GM21528 (cell line): ENCODE data around the gene ADGRV1.

Source experiments
- ATAC-seq: cut with Tn5 transposase; IDR thresholded peaks from one replicate; pipeline ENCODE4 v1.9.1; 2021; ENCODE audit warnings: mild to moderate bottlenecking, moderate library complexity; ENCODE audit not compliant: unreplicated experiment, low FRiP score

Gene ADGRV1

DNA sequence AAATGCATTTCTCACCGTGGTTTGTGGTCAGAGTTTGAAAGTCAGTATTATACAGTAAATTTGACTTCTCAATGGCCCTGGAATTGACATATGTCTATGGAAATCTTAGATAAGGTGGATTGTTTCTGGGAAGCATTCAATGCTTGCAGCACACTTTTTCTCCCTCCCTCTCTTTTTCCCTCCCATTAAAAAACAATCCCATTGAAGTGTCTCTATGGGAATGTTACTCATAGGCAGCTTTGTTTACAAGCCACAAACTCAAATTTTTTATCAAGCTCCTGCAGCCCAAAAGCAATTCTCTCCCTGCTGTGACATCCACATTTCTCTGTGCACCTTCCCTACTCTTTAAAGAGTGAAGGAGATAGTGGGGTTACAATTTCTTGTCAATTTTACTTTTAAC is 532.4 kb downstream of the ADGRV1 start:
- no peak for ATAC-seq

DNA sequence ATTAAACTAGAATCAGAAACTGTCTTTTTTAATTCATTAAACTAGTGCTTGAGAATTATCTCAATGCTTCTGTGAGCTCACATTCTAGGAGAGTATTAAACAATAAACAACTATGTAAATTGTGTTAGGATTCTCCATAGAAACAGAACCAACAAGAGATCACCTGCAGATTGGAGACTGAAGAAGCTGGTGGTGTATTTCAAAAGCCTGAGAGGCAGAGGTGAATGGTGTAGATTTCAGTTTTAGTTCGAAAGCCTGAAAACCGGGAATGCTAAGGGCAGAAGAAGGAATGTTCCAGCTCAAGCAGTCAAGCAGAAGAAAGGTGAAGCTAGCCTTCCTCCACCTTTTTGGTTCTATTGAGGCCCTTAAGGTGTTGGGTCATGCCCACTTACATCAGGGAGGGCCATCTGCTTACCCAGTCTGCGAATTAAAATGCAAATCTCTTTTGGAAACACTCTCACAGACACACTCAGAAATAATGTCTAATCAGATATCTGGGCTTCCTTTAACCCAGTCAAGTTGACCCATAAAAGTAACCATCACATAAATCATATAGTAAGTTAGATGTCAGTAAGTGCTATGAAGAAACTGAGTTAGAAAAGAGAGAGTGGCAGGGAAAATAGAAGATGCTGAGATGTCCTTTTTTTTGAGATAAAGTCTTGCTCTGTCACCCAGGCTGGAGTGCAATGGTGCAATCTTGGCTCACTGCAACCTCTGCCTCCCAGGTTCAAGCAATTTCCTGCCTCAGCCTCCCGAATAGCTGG is 533.1 kb downstream of the ADGRV1 start:
- no peak for ATAC-seq

DNA sequence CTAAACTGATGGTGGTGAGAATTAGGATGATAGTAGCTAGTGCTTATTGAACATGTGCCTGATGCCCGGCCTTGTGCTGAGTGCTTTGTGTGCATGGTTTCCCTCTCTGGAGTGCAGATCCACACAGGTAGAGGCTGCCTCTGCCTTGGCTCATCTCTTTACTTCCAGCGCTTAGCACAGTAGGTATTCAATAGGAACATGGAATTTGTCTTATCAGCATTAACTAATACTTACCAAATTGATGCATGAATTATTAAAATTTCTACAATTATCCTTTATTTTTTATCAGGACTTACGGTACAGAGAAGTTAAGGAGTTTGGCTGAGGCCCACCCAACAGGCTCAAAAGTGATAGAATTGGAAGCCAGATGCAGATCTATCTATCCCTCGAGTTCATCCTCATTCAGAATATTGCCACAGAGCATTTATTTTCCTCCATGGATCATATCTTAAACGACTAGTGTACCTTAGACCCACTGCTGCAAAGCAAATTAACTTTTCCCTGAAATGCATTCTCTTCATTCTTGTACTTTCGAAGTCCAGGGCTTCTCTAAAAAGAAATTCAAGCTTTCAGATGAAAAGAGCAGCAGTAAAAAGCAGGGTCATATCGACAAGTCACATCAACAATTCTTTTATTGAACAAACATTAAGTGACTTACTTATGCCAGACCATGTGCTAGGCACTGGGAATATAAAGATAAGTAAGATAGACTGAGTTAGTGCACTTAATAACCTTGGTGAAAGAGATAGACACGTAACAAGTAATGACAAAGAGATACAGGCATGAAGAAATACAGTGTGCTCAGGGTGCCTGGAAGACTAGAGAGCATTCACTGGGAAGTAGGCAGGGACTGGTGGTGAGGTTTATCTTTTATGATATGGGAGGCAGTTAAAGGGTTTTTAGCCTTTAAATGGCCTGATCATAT is 534.5 kb downstream of the ADGRV1 start:
- ATAC-seq, result no peak

DNA sequence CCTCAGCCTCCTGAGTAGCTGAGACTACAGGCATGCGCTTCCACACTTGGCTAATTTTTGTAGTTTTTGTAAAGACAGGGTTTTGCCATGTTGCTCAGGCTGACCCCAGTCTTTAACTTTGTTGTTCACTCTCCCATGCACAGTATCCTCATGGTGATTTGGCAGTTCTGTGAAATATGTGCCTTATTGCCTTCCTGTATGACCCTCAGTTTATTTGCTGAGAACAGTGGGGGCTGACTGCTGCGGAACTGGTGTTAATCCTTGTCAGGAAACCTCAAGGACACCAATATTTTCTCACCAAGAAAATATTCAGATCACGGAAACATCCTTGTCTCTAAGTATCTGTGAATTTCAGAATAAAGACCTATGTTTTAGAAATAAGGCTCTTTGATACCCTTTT is 536.7 kb downstream of the ADGRV1 start:
- no peak for ATAC-seq

DNA sequence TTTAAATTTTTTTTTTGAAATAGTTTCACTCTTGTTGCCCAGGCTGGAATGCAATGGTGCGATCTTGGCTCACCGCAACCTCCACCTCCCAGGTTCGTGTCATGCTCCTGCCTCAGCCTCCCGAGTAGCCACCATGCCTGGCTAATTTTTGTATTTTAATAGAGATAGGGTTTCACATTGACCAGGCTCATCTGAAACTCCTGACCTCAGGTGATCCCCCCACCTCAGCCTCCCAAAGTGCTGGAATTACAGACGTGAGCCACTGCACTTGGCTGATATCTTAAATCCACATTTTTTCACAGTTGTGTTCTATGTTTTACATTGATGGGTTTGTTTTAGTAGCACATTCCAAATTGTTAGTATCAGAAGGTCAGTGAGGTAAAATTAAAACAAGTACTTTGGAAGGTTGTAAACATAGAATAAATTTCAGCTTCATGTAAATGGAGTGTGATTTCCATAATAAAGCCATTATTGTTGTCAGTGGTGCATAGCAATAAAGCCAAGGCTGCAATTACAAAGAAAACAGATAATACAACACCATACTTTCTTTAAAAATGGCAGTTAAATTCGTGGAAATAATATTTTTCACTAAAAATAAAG is 537.3 kb downstream of the ADGRV1 start:
- no peak for ATAC-seq

DNA sequence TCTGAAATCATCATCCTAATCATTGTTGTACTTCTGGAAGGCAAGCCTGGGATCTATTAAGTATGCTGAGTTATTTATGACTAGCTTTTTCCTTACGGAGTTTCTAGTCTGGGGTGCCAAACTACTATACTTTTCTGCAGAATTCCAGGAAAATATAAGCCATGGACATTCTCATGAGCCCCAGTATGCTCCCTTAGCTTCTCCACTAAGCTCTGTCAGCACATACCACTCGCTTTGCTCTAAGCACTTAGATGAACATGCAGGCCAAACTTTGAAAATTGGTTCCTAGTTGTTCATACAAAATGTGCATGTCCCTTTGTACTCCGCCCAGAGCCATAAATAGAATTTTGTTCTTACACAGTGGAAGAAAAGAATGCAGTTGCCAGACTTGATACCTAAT is 539.9 kb downstream of the ADGRV1 start:
- ATAC-seq, result no peak

DNA sequence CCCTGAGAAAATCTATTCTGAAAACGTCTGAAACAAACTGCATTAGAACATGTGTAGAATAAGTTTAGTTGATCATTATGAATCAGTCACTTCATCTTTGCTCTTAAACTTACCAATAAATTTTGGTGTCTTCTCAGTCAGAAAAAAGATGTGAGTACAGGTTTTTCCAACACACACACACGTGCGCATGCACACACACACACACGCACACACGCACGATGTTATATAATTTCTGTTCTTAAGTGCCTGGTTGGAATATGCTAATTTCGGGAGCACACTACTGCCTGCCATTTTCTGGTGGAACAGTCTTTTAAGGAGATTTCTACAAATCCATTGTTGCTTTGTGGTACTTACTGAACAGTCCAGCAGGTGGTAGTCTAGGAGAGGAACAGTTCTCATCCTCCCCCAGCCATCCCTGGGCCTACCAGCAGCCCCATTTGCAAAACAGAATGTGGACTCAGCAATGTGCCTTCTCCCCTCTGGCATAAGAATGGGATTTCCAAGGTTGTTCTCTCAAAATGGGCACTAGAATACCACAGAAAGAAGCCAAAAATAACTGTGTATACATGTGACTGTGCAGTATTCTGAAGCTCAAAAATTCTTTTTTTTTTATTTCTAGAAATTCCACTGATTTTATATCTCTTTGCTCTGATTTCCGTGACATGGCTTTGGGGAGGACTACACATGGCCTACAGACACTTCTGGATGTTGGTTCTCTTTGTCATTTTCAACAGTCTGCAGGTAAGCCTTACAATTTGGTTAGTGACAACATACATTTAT is 543.2 kb downstream of the ADGRV1 start:
- peak; percentile 85 for ATAC-seq

DNA sequence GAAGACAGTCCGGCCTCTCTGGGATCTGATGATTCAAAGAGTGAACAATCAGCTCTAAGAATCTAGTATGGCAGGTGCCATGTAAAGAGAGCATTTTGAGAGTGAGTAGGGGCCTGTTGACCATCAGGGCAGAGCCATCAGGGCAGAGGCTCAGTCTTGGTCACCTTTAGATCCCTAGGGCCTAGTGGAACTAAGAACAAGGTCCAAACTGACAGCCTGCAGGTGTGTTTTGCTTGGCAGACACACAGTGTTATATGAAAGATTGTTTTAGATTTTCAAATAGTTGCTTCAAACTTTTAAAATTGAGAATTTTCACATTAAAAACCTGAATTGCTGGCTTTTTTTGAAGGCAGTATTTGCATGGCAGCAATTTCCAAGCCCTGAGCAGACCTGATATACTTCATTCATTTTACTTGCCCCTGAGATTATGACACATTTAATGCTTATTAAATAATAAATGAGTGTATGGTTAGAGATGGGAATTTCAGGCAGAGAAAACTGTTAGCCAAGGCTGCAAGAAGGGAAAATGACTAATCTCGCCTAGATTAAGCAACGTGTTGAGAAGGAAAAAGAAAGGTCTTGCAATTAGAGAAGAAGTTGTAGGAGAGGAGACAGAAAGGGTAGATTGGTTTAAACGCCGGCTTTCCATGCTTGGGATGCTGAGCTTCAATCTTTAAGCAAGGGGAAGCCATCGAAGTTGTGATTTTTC is 544.9 kb downstream of the ADGRV1 start:
- no peak for ATAC-seq

DNA sequence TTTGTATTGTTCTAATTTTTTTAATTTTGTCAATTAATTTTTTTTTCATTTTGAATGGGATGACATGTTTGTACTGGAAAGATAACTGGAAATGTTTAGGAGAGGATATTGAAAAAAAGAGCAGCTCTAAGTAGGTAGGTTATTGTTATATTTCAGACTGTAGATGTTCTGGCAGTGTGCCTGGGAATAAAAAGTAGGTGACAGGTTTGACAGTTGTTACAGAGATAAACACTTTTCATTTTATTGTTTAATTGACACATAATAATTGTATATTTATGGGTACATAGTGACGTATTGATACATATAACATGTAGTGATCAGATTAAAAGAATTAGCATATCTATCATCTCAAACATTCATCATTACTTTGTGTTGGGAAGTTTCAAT is 545.5 kb downstream of the ADGRV1 start:
- ATAC-seq, result no peak

DNA sequence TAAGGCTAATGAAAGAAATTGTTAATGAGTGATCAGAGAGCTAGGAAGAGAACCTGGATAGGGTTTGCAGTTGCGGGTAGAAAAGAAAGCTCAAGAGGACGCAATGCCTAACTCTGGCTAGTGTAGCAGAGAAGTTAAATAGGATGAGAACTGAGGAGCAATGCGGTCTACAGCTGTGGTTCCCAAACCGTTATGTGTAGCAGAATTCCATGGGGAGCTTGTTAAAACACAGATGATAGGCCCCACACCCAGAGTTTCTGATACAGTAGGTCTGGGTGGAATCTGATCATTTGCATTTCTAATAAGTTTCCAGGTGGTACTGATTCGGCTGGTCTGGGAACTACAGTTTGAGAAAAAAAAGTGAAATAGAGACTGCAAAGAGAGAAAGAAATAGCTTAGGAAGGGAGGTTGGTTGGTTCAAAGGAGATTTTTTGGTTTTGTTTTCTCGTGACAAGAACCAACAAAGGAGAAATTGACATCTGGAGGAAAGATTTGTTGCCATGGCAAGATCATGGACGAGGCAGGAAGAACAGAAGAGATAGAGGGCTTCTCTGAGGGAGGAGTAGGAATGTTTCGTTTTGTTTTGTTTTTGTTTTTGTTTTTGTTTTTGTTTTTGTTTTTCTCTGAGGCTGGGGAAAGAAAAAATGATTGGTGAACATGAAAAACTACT is 548.4 kb downstream of the ADGRV1 start:
- ATAC-seq, result no peak

DNA sequence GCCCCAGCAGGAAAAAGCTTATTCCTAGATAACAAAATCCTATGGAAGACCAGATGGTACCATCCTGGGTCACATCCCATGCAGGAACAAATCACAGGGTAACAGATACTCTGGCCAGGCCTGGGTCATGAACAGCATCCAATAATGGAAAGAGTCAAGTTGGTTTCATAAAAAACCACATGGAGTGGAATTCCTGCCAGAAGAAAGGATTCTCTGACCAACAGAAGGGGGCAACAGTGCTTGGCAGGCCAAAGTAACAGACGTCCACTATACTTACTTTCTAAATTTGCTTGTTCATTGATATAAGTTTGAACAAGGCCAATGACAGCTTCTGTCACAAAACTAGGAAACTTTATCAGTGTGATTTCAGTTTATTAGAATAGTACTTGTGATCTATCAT is 551.0 kb downstream of the ADGRV1 start:
- no peak for ATAC-seq

DNA sequence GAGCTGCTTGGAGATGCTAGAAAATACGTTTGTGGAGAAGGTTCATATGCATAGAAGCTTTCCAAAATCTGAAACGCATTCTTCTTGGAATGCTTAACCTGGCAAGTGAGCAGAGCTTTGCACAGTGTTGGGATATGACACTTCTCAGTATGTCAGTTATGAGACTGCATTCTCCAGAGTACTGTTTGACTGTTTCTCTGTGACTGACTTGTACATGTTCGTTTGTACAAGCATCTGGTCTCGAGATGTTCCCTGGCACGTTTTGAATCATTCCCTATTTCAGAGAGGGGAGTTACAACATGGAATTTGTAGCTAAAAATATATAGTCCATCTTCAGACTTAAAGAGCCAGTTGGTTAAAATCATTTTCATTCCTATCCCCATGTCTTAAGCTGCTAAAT is 552.1 kb downstream of the ADGRV1 start:
- ATAC-seq, result no peak

DNA sequence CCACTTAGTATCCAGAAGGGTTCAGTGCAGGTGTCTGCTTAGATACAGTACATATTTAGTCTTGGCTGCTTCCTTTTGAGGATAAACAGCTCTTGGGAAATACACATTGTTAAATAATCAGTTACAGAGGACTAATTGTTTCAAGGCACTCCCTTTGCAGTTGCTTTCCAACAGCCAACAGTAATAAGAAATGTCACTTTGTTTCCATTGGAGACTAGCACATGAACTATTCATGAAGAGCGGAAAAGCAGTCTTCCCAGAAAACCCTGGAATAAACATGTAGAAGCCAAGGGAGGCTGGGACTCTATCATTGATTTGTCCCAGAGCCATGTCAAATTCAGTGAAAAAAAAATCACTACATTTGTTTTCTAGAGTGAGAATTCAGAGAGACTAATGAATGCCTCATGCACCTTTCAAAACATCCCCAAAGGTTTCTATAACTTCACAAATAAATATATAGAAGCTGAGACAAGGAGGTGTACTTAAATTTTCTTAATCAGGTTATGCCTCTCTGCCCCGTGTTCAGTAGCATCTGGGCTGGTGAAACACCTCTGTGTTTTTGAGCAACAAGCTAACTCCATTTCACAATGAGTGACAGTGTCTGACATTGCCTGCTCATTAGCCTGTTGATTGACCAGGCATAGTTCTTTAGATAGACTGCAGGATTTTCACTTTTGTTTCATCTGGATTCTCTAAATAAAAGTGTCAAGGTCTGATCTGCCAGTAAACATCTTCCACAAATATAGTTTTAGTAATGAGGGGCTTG is 553.1 kb downstream of the ADGRV1 start:
- ATAC-seq, result no peak

DNA sequence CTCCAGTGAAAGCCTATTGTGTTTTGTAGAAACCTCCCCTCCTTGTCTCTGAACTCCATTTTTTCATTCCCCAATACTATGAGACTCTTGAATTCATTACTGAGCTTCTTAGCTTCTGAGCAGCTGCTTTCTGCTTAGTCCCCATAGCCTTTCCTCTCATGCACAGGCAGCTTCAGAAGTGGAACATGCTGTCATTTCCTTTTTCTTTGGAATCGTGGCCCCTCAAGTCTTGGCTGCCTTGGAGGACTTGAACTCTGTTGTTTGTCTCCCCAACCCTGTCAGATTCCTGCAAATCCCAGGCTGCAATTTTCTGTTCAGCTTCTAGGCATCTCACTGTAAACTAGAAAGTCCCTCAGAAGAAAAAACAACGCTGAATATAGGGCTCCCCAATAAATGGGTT is 556.1 kb downstream of the ADGRV1 start:
- no peak for ATAC-seq

DNA sequence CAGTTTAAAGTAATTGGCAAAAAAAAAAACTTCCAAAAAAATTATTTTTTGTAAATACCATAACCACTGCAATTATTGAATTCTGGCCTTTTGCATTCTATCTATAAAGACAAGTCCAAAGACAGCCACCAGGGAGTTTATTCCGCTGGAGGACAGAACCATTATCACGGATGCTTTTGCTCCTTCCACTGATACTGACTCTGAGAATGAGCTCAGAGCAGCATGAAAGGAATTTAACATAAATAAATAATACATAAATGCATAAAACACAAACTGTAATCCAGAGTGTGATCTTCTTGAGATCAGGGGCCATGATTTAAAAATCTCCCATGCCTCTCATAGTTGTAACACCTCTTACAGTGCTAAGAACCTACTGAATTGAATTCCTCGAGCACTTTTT is 559.8 kb downstream of the ADGRV1 start:
- no peak for ATAC-seq

DNA sequence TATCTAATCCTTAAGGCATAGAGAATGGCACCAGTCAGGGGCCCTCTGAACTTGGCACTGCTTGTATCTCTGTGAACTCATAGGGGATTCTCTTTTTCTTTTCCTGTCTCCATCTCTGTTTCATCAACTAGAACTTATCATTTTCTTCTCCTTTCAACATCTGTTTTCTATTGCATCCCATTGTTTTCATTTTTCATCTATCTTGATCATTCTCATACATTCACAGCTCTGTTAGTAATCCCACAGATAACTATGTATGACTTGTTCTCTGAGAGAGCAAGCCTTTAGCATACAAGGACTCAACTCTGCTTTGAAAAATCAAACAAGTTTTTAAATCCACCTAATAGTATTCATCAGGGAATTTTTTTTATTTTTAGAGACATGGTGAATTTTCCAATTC is 560.2 kb downstream of the ADGRV1 start:
- no peak for ATAC-seq

DNA sequence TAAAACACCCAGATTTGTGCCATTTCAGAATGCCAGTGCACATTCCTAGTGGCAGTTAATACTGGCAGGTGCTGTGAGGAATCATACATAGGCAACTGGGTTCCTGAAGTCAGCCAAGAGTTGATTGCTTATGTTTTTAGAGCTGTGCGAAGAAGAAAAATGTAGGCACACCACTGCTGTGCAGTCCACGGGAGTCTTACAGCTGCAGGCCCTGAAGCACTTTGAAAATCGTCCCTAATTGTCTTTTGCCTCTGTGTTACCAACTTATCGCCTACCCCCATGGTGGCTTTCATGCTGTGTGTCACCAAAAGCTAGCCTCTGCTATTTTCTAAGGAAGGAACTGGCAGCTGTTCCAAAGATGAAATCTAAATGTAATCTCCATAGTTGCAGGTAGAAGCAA is 560.6 kb downstream of the ADGRV1 start:
- no peak for ATAC-seq

DNA sequence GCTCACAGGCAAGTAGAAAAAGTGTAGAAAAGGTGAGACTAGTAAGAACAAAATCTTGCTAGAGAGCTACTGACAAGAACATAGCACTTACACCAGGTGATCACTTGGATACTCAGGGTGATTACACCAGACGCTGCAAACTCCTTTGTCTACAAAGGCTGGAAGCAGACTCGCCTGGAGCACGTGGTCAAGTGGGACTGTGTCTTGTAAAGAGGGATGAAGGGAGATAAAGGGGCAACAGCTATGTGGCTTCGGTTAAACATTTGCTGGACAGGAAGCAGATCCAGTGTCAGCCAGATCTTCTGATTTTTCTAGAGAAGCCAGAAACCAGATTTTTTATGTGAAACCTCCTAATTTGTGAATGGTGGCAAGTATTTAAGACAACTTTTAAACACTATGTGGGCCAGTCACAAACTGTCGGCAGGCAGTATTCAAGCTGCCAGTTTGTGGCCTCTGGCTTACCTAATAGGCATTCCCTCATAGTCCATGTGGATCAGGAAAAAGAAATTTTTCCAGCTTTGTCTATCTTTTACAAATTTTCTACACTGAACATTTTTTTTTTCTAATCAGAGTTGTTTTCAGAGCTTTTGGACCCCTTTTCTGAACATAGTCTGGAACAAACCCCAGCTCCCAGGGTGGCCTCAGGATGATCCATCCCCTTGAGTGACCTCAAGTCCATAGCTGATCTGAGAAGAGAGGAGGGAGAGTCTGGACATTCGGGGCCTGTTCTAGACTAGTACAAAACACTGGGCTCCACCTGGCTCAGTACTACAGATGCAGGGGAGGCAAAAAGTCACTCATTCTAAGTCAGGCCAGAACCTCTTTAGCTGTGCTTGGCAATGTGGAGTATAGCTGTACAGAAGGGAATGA is 561.6 kb downstream of the ADGRV1 start:
- no peak for ATAC-seq
